Trophoblast cell (in vitro differentiated cells and primary cell): ENCODE measurements around the gene KIF1A.

Source experiments
- DNase-seq, 2 donors: peaks; one replicate each; pipeline ENCODE4 v3.0.0-alpha.2; 2016
- H2AFZ ChIP-seq: 2 replicates; pipeline ENCODE4 v1.6.1; 2013; ENCODE audit warnings: low read length, moderate library complexity, mild to moderate bottlenecking; ENCODE audit not compliant: insufficient read depth, poor library complexity
- H2AK5ac ChIP-seq: 2 replicates; pipeline ENCODE4 v1.6.1; 2013; ENCODE audit warnings: mild to moderate bottlenecking, low read length
- H2BK120ac ChIP-seq: 2 replicates; pipeline ENCODE4 v1.6.1; 2013; ENCODE audit warnings: low read length, mild to moderate bottlenecking, moderate library complexity; ENCODE audit not compliant: insufficient read depth, poor library complexity
- H2BK12ac ChIP-seq: 2 replicates; pipeline ENCODE4 v1.6.1; 2013; ENCODE audit warnings: mild to moderate bottlenecking, low read length, moderate library complexity
- H2BK5ac ChIP-seq: 2 replicates; pipeline ENCODE4 v1.6.1; 2013; ENCODE audit warnings: low read length, low read depth, moderate library complexity, mild to moderate bottlenecking; ENCODE audit not compliant: poor library complexity
- H3K14ac ChIP-seq: 2 replicates; pipeline ENCODE4 v1.6.1; 2013; ENCODE audit warnings: mild to moderate bottlenecking, low read length
- H3K18ac ChIP-seq: 2 replicates; pipeline ENCODE4 v1.6.1; 2013; ENCODE audit warnings: mild to moderate bottlenecking, low read length
- H3K23ac ChIP-seq: 2 replicates; pipeline ENCODE4 v1.6.1; 2013; ENCODE audit warnings: low read length
- H3K27ac ChIP-seq: 2 replicates; pipeline ENCODE4 v1.5.1; 2013; ENCODE audit warnings: low read depth, mild to moderate bottlenecking, inconsistent platforms, low read length, moderate library complexity
- H3K27me3 ChIP-seq: 2 replicates; pipeline ENCODE4 v1.6.1; 2013; ENCODE audit warnings: inconsistent platforms, mild to moderate bottlenecking, low read length, moderate library complexity; ENCODE audit not compliant: insufficient read depth
- H3K36me3 ChIP-seq, 2 experiments: 1 replicate in 1 of 2; 2 replicates in 1 of 2; pipeline ENCODE4 v1.6.1; 2013; ENCODE audit warnings: low read length in 2 of 2, mild to moderate bottlenecking in 2 of 2, moderate library complexity in 1 of 2; ENCODE audit not compliant: insufficient read depth in 2 of 2, control insufficient read depth in 1 of 2
- H3K4ac ChIP-seq: 2 replicates; pipeline ENCODE4 v1.6.1; 2013; ENCODE audit warnings: low read depth, mild to moderate bottlenecking, low read length, moderate library complexity
- H3K4me1 ChIP-seq, 2 experiments: 1 replicate in 1 of 2; 2 replicates in 1 of 2; pipeline ENCODE4 v1.6.1; 2013; ENCODE audit warnings: low read length in 2 of 2, mild to moderate bottlenecking in 2 of 2, moderate library complexity in 1 of 2; ENCODE audit not compliant: insufficient read depth in 2 of 2, control insufficient read depth in 1 of 2
- H3K4me2 ChIP-seq: 2 replicates; pipeline ENCODE4 v1.6.1; 2013; ENCODE audit warnings: inconsistent platforms, mild to moderate bottlenecking, low read length, moderate library complexity
- H3K4me3 ChIP-seq: 2 replicates; pipeline ENCODE4 v1.5.1; 2013; ENCODE audit warnings: mild to moderate bottlenecking, low read depth, low read length, inconsistent platforms
- H3K79me1 ChIP-seq: one replicate; pipeline ENCODE4 v1.6.1; 2013; ENCODE audit warnings: low read length
- H3K79me2 ChIP-seq: 2 replicates; pipeline ENCODE4 v1.6.1; 2013; ENCODE audit warnings: low read length, mild to moderate bottlenecking; ENCODE audit not compliant: control insufficient read depth, insufficient read depth, poor library complexity
- H3K9ac ChIP-seq: 2 replicates; pipeline ENCODE4 v1.6.1; 2013; ENCODE audit warnings: mild to moderate bottlenecking, low read length
- H3K9me3 ChIP-seq: 2 replicates; pipeline ENCODE4 v1.6.1; 2013; ENCODE audit warnings: low read depth, mild to moderate bottlenecking, control low read depth, inconsistent platforms, low read length; ENCODE audit not compliant: insufficient read depth
- H4K12ac ChIP-seq: 2 replicates; pipeline ENCODE4 v1.6.1; 2013; ENCODE audit warnings: low read depth, mild to moderate bottlenecking, low read length, moderate library complexity
- H4K8ac ChIP-seq: 2 replicates; pipeline ENCODE4 v1.6.1; 2013; ENCODE audit warnings: low read depth, mild to moderate bottlenecking, low read length, moderate library complexity
- H4K91ac ChIP-seq: one replicate; pipeline ENCODE4 v1.6.1; 2013; ENCODE audit warnings: low read depth, mild to moderate bottlenecking, low read length, moderate library complexity
- WGBS: extraction: QIAGEN DNeasy Blood & Tissue Kit; methylation state at CpG from one replicate; pipeline ENCODE4 v1.1.7; 2013; ENCODE audit warnings: missing lambda C conversion rate; ENCODE audit not compliant: insufficient read length, insufficient coverage; ENCODE audit errors: extremely low coverage; 5-methylcytosine and 5-hydroxymethylcytosine counted together

Gene KIF1A

GRCh38 chr2:240742602-240743095 is 77.4 kb downstream of the KIF1A start:
- no peaks in the 10 kb centered on the region for H3K36me3 ChIP-seq
- WGBS = no CpG with 5 or more reads among the region's 13 CpGs
- no peak for DNase-seq

GRCh38 chr2:240741091-240741490 is 78.9 kb downstream of the KIF1A start:
- peaks cover 2% of the 10 kb centered on the region for H3K79me1 ChIP-seq
- H3K9ac ChIP-seq = no peak overlapping the region
- no peak overlapping the region for H2AFZ ChIP-seq
- H3K23ac ChIP-seq = no peak overlapping the region
- no peak overlapping the region for H2BK12ac ChIP-seq
- no peaks in the 10 kb centered on the region for H3K36me3 ChIP-seq
- H3K4ac ChIP-seq = no peak overlapping the region
- no peaks in the 10 kb centered on the region for H3K27me3 ChIP-seq
- H2AK5ac ChIP-seq = no peak overlapping the region
- H4K12ac ChIP-seq = no peak overlapping the region
- no peak overlapping the region for H3K27ac ChIP-seq
- H3K79me2 ChIP-seq = no peaks in the 10 kb centered on the region
- no peak overlapping the region for H3K14ac ChIP-seq
- no peak overlapping the region for H2BK5ac ChIP-seq
- H4K8ac ChIP-seq = no peak overlapping the region
- WGBS = no CpG with 5 or more reads among the region's 18 CpGs
- H3K4me1 ChIP-seq = peaks cover 28 to 37% of the 10 kb centered on the region in 2 experiments
- H3K9me3 ChIP-seq = no peaks in the 10 kb centered on the region
- H3K18ac ChIP-seq = no peak overlapping the region
- no peak overlapping the region for H3K4me2 ChIP-seq
- H3K4me3 ChIP-seq = peak overlapping the region; percentile 37
- H2BK120ac ChIP-seq = no peak overlapping the region
- no peak overlapping the region for H4K91ac ChIP-seq
- no peak for DNase-seq

More at GRCh38 chr2:240742602-240743095, 77.4 kb downstream of the KIF1A start:
- H2BK120ac ChIP-seq = no peak overlapping the region
- H4K91ac ChIP-seq = no peak overlapping the region
- no peak overlapping the region for H3K4me3 ChIP-seq
- H3K9ac ChIP-seq = no peak overlapping the region
- no peak overlapping the region for H3K4ac ChIP-seq
- no peak overlapping the region for H2BK5ac ChIP-seq
- no peak overlapping the region for H2BK12ac ChIP-seq
- H3K23ac ChIP-seq = no peak overlapping the region
- H3K79me1 ChIP-seq = peaks cover 2% of the 10 kb centered on the region
- no peaks in the 10 kb centered on the region for H3K9me3 ChIP-seq
- H3K14ac ChIP-seq = no peak overlapping the region
- no peaks in the 10 kb centered on the region for H3K27me3 ChIP-seq
- no peak overlapping the region for H4K8ac ChIP-seq
- no peak overlapping the region for H2AK5ac ChIP-seq
- no peaks in the 10 kb centered on the region for H3K79me2 ChIP-seq
- no peak overlapping the region for H3K4me2 ChIP-seq
- no peak overlapping the region for H4K12ac ChIP-seq
- H3K18ac ChIP-seq = no peak overlapping the region
- H3K4me1 ChIP-seq = peaks cover 19 to 27% of the 10 kb centered on the region in 2 experiments
- H3K27ac ChIP-seq = no peak overlapping the region
- H2AFZ ChIP-seq = no peak overlapping the region

GRCh38 chr2:240739797-240740196 is 80.2 kb downstream of the KIF1A start:
- peaks cover 28 to 37% of the 10 kb centered on the region in 2 experiments for H3K4me1 ChIP-seq
- no peak overlapping the region for H3K4me3 ChIP-seq
- H2BK5ac ChIP-seq = no peak overlapping the region
- H4K91ac ChIP-seq = no peak overlapping the region
- H2BK12ac ChIP-seq = no peak overlapping the region
- H3K23ac ChIP-seq = no peak overlapping the region
- no peaks in the 10 kb centered on the region for H3K9me3 ChIP-seq
- peak overlapping the region; percentile 11 for H3K14ac ChIP-seq
- no peak overlapping the region for H3K27ac ChIP-seq
- no peak overlapping the region for H3K4me2 ChIP-seq
- H4K12ac ChIP-seq = no peak overlapping the region
- H3K4ac ChIP-seq = no peak overlapping the region
- no CpG with 5 or more reads among the region's 16 CpGs for WGBS
- no peaks in the 10 kb centered on the region for H3K79me2 ChIP-seq
- H4K8ac ChIP-seq = no peak overlapping the region
- H2AK5ac ChIP-seq = no peak overlapping the region
- H3K79me1 ChIP-seq = peaks cover 2% of the 10 kb centered on the region
- H2AFZ ChIP-seq = no peak overlapping the region
- no peak overlapping the region for H3K18ac ChIP-seq
- H3K36me3 ChIP-seq = no peaks in the 10 kb centered on the region
- no peaks in the 10 kb centered on the region for H3K27me3 ChIP-seq
- H2BK120ac ChIP-seq = no peak overlapping the region
- DNase-seq = no peak
- no peak overlapping the region for H3K9ac ChIP-seq

- H3K4me1 ChIP-seq = peaks cover 28 to 37% of the 10 kb centered on the region in 2 experiments
- H3K18ac ChIP-seq = peak overlapping the region; percentile 27
- no peak overlapping the region for H3K4me3 ChIP-seq
- H3K4ac ChIP-seq = no peak overlapping the region
- H3K14ac ChIP-seq = no peak overlapping the region
- no peak overlapping the region for H3K23ac ChIP-seq
- H3K79me1 ChIP-seq = peaks cover 2% of the 10 kb centered on the region
- no CpG with 5 or more reads among the region's 7 CpGs for WGBS
- H2AFZ ChIP-seq = no peak overlapping the region
- H3K9me3 ChIP-seq = no peaks in the 10 kb centered on the region
- no peak overlapping the region for H3K9ac ChIP-seq
- H3K27me3 ChIP-seq = no peaks in the 10 kb centered on the region
- no peak for DNase-seq
- no peak overlapping the region for H4K8ac ChIP-seq
- no peak overlapping the region for H2AK5ac ChIP-seq
- H2BK12ac ChIP-seq = no peak overlapping the region
- no peak overlapping the region for H2BK120ac ChIP-seq
- peak overlapping the region; percentile 34 for H3K4me2 ChIP-seq
- H3K36me3 ChIP-seq = no peaks in the 10 kb centered on the region
- no peak overlapping the region for H4K91ac ChIP-seq
- no peak overlapping the region for H4K12ac ChIP-seq
- no peak overlapping the region for H2BK5ac ChIP-seq
- H3K79me2 ChIP-seq = no peaks in the 10 kb centered on the region
- H3K27ac ChIP-seq = peak overlapping the region; percentile 62
These were observed 82.1 kb downstream of the KIF1A start for GRCh38 chr2:240737958-240738357.
